NCI-H2171 (cell line): ENCODE data around the gene CHERP.

ENCODE experiments used
- DNase-seq: peaks from one replicate; lab custom pipeline; 2025; lab: John Stamatoyannopoulos, UW

The CHERP gene, protein sequence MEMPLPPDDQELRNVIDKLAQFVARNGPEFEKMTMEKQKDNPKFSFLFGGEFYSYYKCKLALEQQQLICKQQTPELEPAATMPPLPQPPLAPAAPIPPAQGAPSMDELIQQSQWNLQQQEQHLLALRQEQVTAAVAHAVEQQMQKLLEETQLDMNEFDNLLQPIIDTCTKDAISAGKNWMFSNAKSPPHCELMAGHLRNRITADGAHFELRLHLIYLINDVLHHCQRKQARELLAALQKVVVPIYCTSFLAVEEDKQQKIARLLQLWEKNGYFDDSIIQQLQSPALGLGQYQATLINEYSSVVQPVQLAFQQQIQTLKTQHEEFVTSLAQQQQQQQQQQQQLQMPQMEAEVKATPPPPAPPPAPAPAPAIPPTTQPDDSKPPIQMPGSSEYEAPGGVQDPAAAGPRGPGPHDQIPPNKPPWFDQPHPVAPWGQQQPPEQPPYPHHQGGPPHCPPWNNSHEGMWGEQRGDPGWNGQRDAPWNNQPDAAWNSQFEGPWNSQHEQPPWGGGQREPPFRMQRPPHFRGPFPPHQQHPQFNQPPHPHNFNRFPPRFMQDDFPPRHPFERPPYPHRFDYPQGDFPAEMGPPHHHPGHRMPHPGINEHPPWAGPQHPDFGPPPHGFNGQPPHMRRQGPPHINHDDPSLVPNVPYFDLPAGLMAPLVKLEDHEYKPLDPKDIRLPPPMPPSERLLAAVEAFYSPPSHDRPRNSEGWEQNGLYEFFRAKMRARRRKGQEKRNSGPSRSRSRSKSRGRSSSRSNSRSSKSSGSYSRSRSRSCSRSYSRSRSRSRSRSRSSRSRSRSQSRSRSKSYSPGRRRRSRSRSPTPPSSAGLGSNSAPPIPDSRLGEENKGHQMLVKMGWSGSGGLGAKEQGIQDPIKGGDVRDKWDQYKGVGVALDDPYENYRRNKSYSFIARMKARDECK

DNA sequence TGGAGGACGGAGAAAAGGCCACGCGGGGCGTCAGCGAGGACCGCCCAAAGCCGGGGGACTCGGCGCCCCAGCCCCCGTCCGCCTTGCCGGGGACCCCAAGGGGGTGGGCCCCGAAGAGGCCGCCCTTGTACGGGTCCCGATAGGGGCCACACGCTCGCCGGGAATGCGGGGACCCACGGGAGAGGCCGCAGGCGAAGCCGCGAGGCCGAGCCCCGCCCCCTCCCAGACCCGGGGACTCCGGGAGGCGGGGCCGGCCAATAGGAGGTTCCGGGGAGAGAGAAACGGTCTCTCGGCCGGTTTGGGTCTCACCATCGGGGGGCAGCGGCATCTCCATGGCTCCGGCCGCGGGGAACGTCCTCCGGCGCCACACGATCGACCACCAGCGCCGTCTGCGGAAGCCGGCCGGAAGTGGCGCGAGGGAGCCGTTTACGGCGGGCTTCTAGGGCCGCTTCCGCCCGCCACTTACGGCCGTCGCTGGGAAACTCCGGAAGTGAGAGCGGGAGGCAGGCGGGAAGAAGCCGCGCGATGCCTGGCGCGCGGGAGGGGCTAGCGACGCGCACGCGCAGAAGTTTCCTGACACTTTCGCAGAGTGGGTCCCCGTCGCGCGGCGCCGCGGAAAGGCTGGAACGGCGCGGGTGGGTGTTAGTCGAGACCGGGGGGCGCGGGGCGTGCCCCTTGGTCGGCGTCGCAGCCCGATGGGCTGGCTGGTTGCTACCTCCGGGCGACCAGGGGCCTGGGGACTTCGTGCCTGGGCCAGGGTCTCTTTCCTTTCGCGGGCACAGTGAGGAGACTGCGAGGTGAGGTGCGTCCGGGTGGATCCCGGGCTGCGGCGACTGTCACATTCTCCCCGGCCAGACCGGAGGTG lies at the start of gene CHERP:
Gene CHERP (minus strand): TSS at position 393 of the 865 bp plus-strand sequence. CDS start 59 bp downstream, at position 334.
- DNase-seq, result peak; percentile 91

DNA sequence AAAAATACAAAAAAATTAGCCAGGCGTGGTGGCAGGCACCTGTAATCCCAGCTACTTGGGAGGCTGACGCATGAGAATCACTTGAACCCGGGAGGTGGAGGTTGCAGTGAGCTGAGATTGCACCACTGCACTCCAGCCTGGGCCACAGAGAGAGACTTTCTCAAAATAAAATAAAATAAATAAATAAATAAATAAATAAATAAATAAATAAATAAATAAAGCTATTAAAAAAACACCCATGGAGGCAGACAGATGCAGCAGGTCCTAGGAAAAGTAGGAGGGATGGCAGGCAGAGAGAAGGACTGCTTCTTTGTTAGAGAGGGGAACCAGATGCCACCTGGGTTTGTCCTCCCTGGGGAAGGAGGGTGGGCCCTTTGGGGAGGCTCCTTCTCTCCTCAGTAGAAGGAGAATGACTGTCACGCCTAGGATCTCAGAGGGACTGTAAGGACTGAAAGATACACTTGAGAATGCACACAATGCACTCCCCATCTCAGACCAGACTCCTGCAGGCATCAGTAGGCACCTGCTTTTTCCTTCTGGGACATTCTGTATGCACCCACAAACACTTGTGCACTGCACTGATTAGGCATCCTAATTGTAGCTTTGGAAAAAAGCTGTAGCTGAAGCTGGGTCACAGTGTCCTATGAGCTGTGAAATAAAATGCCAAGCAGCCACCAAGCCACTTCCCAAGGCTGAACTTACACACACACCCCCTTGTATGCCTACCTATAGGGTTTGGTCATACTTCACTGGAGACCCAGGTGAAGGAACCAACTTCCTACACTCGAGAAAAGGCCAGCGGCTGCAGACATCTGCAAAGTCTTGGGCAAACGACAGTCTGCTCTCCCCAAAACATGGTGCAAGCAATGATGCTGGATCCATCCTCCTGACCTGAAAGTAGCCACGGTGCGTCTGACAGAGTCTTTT lies 48.9 kb upstream of the CHERP start:
- peak; percentile 28 for DNase-seq

- peak; percentile 58 for DNase-seq
Measured at GRCh38 chr19:16589917-16590316, 47.7 kb upstream of the CHERP start.

- no peak for DNase-seq
Measured at GRCh38 chr19:16588824-16589577, 46.8 kb upstream of the CHERP start.

- no peak for DNase-seq
Measured at GRCh38 chr19:16587833-16588823, 45.9 kb upstream of the CHERP start.

DNA sequence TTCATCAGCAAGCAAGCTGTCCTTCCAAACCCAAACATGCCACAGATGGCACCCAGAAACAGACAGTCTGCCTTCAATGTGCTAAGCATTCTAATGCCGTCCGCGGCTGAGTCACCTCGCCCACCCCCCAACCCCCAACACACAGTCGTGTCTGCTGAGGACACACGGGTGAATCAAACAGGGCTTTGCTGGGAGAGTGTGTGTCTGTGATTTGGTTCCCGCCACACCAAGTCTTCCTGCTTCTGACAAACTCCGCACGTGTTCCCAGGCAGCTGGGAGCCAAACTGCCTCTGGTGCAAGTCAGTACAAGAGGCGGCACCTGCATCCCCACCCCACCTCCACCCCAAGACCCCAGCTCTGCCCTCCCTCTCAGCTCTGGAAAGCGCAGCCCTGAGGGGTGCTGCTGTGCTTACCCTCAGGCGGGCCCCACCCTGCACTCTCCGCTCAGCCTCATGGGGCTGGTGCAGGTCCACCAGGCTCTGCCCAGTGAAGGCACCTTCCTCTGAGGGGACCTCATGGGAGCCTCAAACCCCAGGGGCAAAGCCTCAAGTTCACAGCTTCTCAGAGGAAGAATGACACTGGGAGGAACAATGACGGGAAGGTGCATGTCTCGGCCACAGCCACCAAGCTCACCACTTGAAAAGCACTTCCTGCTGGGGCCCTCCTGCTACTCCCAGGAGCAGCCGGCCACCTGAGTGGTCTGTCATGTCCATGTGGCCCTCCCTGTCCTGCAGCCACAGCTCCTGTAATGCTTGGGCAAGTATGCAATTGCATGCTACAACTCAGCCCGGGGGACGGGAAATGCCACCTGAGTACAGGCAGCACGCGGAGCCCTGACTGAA lies 45.0 kb upstream of the CHERP start:
- DNase-seq, result no peak

- no peak for DNase-seq
Measured at GRCh38 chr19:16586477-16586871, 44.2 kb upstream of the CHERP start.

DNA sequence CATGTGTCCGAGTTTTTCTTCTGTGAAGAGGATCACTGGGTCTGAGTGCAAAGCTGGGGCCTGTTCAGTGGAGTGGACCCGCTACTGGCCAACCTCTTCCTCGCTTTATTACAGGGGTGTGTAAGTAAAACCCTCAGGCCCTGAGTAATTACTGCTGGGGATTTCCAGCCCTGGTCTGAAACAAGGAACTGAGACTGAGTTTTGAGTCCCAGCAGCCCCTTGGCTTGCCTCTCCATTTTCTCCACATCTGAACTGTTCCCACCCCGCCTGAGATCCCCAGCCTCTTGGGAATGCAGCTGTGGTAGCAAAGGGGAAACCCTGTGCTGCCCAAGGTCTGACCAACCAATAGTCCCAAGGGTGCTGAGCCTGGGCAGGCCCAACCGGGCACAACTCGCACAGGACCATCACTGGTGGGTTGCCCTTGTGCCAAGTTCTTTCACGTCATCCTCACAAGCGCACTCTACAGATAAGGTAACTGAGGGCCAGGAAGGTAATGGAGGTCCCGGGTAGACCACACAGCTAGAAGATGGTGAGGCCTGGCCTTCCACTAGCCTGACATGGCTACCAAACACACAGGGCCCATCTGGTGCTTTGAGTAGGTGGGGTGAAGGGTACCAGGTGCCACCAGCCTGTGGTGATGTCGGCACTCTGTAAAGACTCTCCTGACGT lies 43.7 kb upstream of the CHERP start:
- no peak for DNase-seq

DNA sequence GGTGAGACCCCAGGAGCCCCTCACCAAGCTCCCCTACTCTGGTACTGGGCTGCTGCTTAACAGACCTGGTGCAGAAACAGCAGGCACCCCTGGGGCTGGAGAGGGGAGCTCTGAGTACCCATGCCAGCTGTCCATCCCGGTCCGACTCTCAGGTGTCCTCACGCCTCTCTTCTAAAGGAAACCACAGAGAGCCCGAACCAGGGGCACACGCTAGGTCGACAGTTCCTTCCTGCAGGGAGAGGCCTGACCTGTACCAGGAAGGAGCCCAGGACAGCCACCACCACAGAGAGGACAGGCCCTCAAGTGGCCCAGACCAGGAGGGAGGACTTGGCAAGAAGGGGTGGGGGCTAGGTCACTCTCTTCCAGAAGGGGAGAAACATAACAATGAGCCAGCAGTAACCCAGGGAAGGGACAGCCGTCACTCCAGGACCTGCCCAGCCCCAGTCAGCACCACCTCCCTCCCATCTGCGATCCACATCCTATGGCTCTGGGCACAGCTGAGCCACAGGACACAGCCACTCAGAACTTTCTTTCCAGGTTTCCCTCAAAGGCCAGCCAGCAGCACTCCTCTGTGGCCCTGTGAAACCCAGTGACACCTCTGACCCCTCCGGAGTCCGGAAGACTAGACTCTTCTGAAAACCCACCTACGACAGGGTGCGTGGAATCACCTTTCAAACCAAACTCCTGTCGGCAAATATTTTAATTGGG lies 43.0 kb upstream of the CHERP start:
- no peak for DNase-seq

DNA sequence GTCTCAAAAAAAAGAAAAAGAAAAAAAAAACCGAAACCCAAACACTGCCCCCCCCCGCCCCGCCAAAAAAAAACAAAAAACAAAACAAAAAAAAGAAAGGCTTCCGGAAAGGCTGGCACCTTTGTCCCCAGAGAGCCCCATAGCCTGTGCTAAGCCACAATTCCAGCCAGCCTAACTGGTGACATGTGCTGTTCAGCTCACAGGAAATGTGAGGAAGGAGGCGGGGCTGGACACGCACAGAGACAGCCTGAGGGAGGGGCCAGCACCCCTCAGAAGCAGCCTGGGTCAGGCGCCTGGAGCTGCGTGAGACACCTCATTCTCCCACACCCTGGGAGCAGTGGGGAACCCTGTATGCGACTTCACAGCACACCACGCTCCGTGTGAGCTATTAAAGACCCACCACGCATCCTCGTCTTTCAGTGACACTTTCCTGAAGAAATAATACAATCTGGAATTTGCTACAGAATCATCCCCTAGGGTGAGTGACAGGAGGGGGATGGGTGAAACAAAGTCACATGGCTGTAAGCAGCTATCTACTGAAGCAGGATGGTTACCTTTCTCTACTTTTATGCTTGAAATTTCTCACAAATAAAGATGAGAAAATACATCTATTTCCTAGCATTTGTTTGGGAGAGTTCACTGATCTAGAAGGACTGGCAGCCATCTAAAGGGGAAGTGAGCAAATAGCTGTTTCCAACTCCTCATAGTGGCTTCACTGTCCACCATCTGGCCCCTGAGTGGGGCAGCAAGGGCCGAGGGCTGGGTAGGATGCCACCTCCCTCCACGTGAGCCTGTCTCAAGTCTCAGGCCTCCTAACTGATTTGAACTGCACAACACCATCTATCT lies 42.2 kb upstream of the CHERP start:
- DNase-seq, result peak; percentile 93

DNA sequence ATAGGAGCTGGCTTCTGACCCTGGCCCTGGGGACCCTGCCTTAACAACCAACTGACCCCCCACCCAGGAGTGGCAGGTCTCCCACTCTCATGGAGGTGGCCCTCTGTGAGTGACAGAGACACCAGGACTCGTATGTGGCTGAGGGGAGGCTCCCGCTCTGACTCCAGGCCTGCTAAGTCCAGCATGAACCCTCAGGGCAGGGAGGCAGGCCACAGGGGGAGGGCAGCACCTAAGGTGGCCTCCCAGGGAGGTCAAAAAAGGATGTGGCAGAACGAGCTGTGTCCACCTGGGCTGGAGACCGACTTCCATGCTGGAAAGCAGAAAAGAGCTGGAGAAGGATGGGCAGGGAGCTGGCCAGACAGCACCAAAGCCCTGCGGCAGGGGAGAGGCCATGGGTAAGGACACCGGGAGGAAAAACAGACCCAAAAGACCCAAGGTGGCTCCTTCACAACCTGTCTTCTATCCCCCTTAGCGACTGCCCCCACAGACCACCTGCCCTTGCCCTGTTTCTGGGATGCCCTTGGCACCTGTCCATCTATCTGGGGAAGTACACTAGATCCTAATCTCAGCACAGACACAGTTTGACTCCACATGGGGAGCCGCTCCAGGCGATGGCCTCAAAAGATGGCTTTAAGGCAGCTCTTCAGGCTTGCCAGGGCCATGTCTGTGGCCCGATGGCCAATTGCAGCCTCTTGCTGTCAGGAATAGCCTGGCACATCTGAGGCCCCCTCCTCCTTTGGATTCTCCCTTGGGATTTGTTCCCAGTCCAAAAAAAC lies 40.4 kb upstream of the CHERP start:
- DNase-seq, result peak; percentile 30

DNA sequence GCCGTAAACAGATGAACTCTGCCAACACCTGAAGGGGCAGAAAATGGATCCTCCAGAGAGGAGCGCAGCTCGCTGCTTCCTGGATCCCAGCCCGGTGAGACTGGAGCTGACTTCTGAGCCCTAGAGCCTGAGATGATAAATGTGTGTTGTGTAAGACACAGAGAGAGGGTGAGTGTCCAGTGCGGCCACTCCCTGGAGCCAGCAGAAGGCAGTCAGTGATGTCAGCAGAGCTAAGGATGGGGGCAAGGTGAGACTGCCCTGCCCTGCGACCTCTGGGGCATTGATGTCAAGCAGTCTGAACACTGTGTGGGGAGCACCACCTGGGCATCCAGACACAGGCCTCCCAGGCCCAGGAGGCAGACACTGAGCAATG lies 39.7 kb upstream of the CHERP start:
- no peak for DNase-seq

DNA sequence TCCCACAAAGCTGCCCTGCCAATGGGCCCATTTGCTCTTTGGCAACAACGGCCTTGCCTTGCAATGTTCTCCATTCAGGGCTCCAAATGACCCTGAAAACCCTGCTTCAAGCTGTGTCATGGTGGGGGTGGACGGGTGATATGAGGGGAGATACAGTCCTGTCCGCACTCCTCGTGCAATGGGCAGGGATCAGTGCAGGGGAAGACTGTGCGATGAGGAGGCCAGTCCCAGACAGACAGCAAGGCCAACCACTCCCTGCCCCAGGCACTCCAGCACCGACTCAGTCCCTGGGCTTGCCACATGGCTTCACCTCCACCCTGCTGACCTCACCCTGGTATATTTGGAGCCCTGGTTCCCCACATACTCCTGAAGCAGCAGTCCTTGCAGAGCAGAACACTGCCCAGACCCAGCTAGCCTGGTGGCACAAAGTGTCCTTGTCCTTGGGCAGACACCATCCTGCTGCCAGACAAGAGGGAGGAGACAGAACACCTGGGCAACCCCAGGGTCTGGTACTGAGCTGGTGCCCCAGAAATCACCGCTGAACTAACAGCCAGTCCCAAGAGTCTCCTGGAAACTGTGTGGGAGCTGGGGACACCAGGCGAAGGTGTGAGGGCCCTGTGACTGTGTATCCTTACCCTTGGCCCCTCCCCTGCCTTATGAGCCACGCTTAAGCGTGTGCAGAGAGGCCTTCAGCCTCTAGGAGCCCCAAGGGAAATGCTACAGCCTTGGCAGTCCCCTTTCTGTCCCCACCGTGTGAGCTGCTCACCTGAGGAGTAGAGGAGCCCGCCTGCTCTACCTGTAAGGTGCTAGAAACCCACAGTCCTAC lies 39.1 kb upstream of the CHERP start:
- DNase-seq, result no peak

GRCh38 chr19:16579381-16579780 lies 37.1 kb upstream of the CHERP start:
- DNase-seq, result no peak
